Spleen (tissue), 7 donors: ENCODE measurements around the gene CAGE1.
"Not testable (repeated sequence)": the region's sequence is repeated elsewhere in the genome, so short reads cannot be mapped to it uniquely, and the experiment has no call there.

Experiments used
- POLR2A ChIP-seq, 3 donors: fragments of 450-650 bp; IDR thresholded peaks; one replicate each; pipeline ENCODE4 v1.5.1; 2017; ENCODE audit warnings: antibody characterized with exemption in 3 of 3, mild to moderate bottlenecking in 1 of 3
- TF ChIP-seq, protein P1 (sequence below), 11 experiments: fragments of 200-600 bp in 7 of 11; fragments of 450-650 bp in 4 of 11; sonication (generic) in 4 of 11; IDR thresholded peaks in 8 of 11; conservative IDR thresholded peaks in 3 of 11; 1 replicate in 7 of 11; 2 replicates in 4 of 11; pipeline versions ENCODE4 v1.4.0 to v1.8.0; 2016 to 2021; ENCODE audit warnings: antibody characterized with exemption in 11 of 11, inconsistent platforms in 4 of 11, mild to moderate bottlenecking in 1 of 11
- donor health status: DM: no; HTN: no; CAD: no; lungs with moderate emphysema.
- donor health status: DM: no; HTN: no; CAD: no.
- donor health status: DM: no; HTN: no; CAD: no.

DNA sequence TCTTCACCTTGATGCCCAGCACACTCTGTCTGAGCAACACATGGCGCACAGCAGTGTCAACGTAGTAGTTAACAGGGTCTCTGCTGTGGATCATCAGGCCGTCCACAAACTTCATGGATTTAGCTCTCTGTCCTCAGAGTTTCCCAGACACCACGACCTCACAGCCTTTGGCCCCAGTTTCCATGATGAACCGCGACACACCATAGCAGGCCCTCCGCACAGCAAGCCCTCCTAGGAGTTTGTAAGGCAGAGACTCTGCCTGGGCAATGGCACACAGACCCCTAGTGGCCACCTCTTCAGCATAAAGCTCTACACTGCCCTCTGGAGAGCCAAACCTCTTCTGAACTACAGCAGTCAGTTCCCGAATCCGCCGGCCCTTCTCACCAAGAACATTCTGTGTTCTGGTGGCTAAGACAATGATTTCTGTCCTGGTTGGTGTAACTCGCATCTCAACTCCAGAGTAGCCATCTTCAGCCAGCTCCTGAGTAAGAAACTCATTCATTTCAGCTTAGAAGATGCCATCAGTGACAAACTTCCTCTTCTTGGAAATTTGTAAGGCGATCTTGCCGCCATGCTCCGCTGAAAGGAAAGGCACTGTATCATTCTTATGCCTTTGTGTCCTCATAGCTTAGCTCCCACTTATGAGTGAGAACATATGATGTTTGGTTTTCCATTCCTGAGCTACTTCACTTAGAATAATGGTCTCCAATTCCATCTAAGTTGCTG is 50.4 kb downstream of the CAGE1 start:
- TF ChIP-seq, protein P1, sequence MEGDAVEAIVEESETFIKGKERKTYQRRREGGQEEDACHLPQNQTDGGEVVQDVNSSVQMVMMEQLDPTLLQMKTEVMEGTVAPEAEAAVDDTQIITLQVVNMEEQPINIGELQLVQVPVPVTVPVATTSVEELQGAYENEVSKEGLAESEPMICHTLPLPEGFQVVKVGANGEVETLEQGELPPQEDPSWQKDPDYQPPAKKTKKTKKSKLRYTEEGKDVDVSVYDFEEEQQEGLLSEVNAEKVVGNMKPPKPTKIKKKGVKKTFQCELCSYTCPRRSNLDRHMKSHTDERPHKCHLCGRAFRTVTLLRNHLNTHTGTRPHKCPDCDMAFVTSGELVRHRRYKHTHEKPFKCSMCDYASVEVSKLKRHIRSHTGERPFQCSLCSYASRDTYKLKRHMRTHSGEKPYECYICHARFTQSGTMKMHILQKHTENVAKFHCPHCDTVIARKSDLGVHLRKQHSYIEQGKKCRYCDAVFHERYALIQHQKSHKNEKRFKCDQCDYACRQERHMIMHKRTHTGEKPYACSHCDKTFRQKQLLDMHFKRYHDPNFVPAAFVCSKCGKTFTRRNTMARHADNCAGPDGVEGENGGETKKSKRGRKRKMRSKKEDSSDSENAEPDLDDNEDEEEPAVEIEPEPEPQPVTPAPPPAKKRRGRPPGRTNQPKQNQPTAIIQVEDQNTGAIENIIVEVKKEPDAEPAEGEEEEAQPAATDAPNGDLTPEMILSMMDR (IDR thresholded peaks at IDR 0.05 in 8 of 11, conservative IDR thresholded peaks at IDR 0.05 in 3 of 11) = peak in 7 of 11 experiments; percentile 24 to 48 (median 38)
- not testable (repeated sequence) for TF ChIP-seq POLR2A (IDR thresholded peaks at IDR 0.05)
